Naive B cell (primary cell): Measurements from ENCODE around the gene ULK2. TPM values are rescaled to one million over a fixed set of nuclear protein-coding genes. Genes with fewer than 3 reads are reported as not detected.
"Not testable (repeated sequence)": the region's sequence is repeated elsewhere in the genome, so short reads cannot be mapped to it uniquely, and the experiment has no call there.

Experiments used
- ATAC-seq, 2 donors: fragments of 150-1000 bp; cut with Tn5 transposase; 2 replicates each; pipeline ENCODE4 v1.10.0; 2021; ENCODE audit warnings: low read depth in 2 of 2, mild to moderate bottlenecking in 2 of 2, moderate library complexity in 2 of 2
- DNase-seq: peaks from one replicate; pipeline ENCODE4 v3.0.0; 2022
- H3K27ac Mint-ChIP-seq, 6 donors: one replicate each; pipeline ENCODE4 v1.8.0; 2020 to 2022; ENCODE audit warnings: mild to moderate bottlenecking in 6 of 6, mixed read lengths in 6 of 6, moderate library complexity in 5 of 6, inconsistent platforms in 2 of 6
- H3K27me3 Mint-ChIP-seq, 3 donors: one replicate each; pipeline ENCODE4 v1.8.0; 2021 to 2022; ENCODE audit warnings: mixed read lengths in 3 of 3, mild to moderate bottlenecking in 1 of 3
- H3K36me3 Mint-ChIP-seq, 2 donors: one replicate each; pipeline ENCODE4 v1.8.0; 2020 to 2022; ENCODE audit warnings: mixed read lengths in 2 of 2, inconsistent platforms in 1 of 2, mild to moderate bottlenecking in 1 of 2
- H3K4me1 Mint-ChIP-seq, 3 donors: one replicate each; pipeline ENCODE4 v1.8.0; 2020 to 2022; ENCODE audit warnings: mixed read lengths in 3 of 3, inconsistent platforms in 1 of 3, mild to moderate bottlenecking in 1 of 3, moderate library complexity in 1 of 3
- H3K4me3 Mint-ChIP-seq, 8 donors: one replicate each; pipeline ENCODE4 v1.8.0; 2020 to 2022; ENCODE audit warnings: mild to moderate bottlenecking in 8 of 8, mixed read lengths in 8 of 8, moderate library complexity in 8 of 8, inconsistent platforms in 2 of 8
- H3K9me3 Mint-ChIP-seq, 7 donors: one replicate each; pipeline ENCODE4 v1.8.0; 2020 to 2022; ENCODE audit warnings: mixed read lengths in 7 of 7, mild to moderate bottlenecking in 5 of 7, inconsistent platforms in 2 of 7, moderate library complexity in 1 of 7
- polyA plus RNA-seq, 6 donors: library from polyadenylated mRNA; unstranded; fragments of 300-500 nt; fragmentation: Illumina TruSeq; gene quantifications; one replicate each; pipeline ENCODE4 v1.2.3, GENCODE V29; 2021; ENCODE audit warnings: low read depth in 6 of 6

The ULK2 gene
- polyA plus RNA-seq, 6 donors from 2014 or later, result 0.04 to 1.5 (median 1.1) TPM; not detected in 1

- ATAC-seq, result no peak
- no peaks in the 10 kb centered on the region for H3K4me1 Mint-ChIP-seq
- H3K4me3 Mint-ChIP-seq, result no peak overlapping the region
- H3K27ac Mint-ChIP-seq, result peak overlapping the region in 1 of 6 donors; percentile 41
- H3K9me3 Mint-ChIP-seq, result no peaks in the 10 kb centered on the region
- no peaks in the 10 kb centered on the region for H3K36me3 Mint-ChIP-seq
- H3K27me3 Mint-ChIP-seq, result peaks cover 0 to 9% (median 0%) of the 10 kb centered on the region in 3 donors
- DNase-seq, result no peak
Observed at GRCh38 chr17:19886116-19886515, 18.4 kb upstream of the ULK2 start.

- Mint-ChIP-seq H3K4me3 (no peak overlapping the region), H3K27me3 (peaks cover 3 to 16% (median 15%) of the 10 kb centered on the region in 3 donors), H3K4me1 (no peaks in the 10 kb centered on the region), H3K9me3 (no peaks in the 10 kb centered on the region), H3K27ac (no peak overlapping the region), H3K36me3 (no peaks in the 10 kb centered on the region)
- ATAC-seq (no peak), DNase-seq (no peak)
Observed at GRCh38 chr17:19883537-19884215, 15.9 kb upstream of the ULK2 start.

GRCh38 chr17:19880393-19880792 is 12.7 kb upstream of the ULK2 start:
- Mint-ChIP-seq H3K4me3 (no peak overlapping the region), H3K9me3 (no peaks in the 10 kb centered on the region), H3K27me3 (peaks cover 15 to 18% (median 17%) of the 10 kb centered on the region in 3 donors), H3K27ac (no peak overlapping the region), H3K36me3 (no peaks in the 10 kb centered on the region), H3K4me1 (peaks cover 8 to 19% (median 14%) of the 10 kb centered on the region in 3 donors)
- ATAC-seq (no peak), DNase-seq (no peak)

- ATAC-seq (no peak), DNase-seq (no peak)
- H3K4me1 Mint-ChIP-seq, result peaks cover 11 to 19% (median 14%) of the 10 kb centered on the region in 3 donors
Observed at GRCh38 chr17:19877364-19877945, 9.7 kb upstream of the ULK2 start.

GRCh38 chr17:19876529-19877161 is 8.9 kb upstream of the ULK2 start:
- H3K27ac Mint-ChIP-seq, result no peak overlapping the region
- H3K36me3 Mint-ChIP-seq, result no peaks in the 10 kb centered on the region
- peak overlapping the region in 2 of 8 donors; percentile 5 to 21 for H3K4me3 Mint-ChIP-seq
- ATAC-seq (peak; percentile 41 to 50), DNase-seq (no peak)
- H3K4me1 Mint-ChIP-seq, result peaks cover 11 to 19% (median 14%) of the 10 kb centered on the region in 3 donors
- no peaks in the 10 kb centered on the region for H3K9me3 Mint-ChIP-seq
- H3K27me3 Mint-ChIP-seq, result peaks cover 15 to 18% (median 17%) of the 10 kb centered on the region in 3 donors

More at GRCh38 chr17:19877364-19877945, 9.7 kb upstream of the ULK2 start:
- Mint-ChIP-seq H3K4me3 (no peak overlapping the region), H3K9me3 (no peaks in the 10 kb centered on the region), H3K27ac (peak overlapping the region in 2 of 6 donors; percentile 28 to 77), H3K27me3 (peaks cover 15 to 18% (median 17%) of the 10 kb centered on the region in 3 donors), H3K36me3 (no peaks in the 10 kb centered on the region)

- Mint-ChIP-seq H3K4me3 (no peak overlapping the region), H3K4me1 (peaks cover 11 to 19% (median 14%) of the 10 kb centered on the region in 3 donors), H3K27ac (no peak overlapping the region), H3K27me3 (peaks cover 6 to 17% (median 15%) of the 10 kb centered on the region in 3 donors), H3K36me3 (no peaks in the 10 kb centered on the region), H3K9me3 (no peaks in the 10 kb centered on the region)
- DNase-seq (no peak), ATAC-seq (peak in 1 of 2 donors; percentile 30)
Observed at GRCh38 chr17:19874256-19874655, 6.5 kb upstream of the ULK2 start.

GRCh38 chr17:19873346-19873745 is 5.6 kb upstream of the ULK2 start:
- ATAC-seq (no peak), DNase-seq (no peak)
- no peaks in the 10 kb centered on the region for H3K36me3 Mint-ChIP-seq
- peaks cover 0 to 2% (median 0%) of the 10 kb centered on the region in 7 donors for H3K9me3 Mint-ChIP-seq
- peaks cover 0 to 10% (median 8%) of the 10 kb centered on the region in 3 donors for H3K27me3 Mint-ChIP-seq
- peaks cover 11 to 19% (median 14%) of the 10 kb centered on the region in 3 donors for H3K4me1 Mint-ChIP-seq
- H3K27ac Mint-ChIP-seq, result peak overlapping the region in 1 of 6 donors; percentile 30
- no peak overlapping the region for H3K4me3 Mint-ChIP-seq

- DNase-seq, result no peak
- Mint-ChIP-seq H3K4me1 (peaks cover 0 to 5% (median 5%) of the 10 kb centered on the region in 3 donors), H3K36me3 (no peaks in the 10 kb centered on the region), H3K27ac (no peak overlapping the region), H3K4me3 (peak overlapping the region; percentile 36 to 82 (median 75)), H3K9me3 (peaks cover 0 to 2% (median 0%) of the 10 kb centered on the region in 7 donors), H3K27me3 (no peaks in the 10 kb centered on the region)
- no peak for ATAC-seq
Observed at GRCh38 chr17:19868079-19868395, 301 bp upstream of the ULK2 start.

- H3K36me3 Mint-ChIP-seq, result no peaks in the 10 kb centered on the region
- H3K9me3 Mint-ChIP-seq, result peaks cover 0 to 2% (median 0%) of the 10 kb centered on the region in 7 donors
- peaks cover 0 to 5% (median 5%) of the 10 kb centered on the region in 3 donors for H3K4me1 Mint-ChIP-seq
- DNase-seq (peak; percentile 14), ATAC-seq (peak; percentile 62 to 67)
- H3K4me3 Mint-ChIP-seq, result peak overlapping the region; percentile 63 to 87 (median 78)
- no peaks in the 10 kb centered on the region for H3K27me3 Mint-ChIP-seq
- H3K27ac Mint-ChIP-seq, result peak overlapping the region in 1 of 6 donors; percentile 29
Observed at GRCh38 chr17:19867079-19867328, 732 bp downstream of the ULK2 start.

GRCh38 chr17:19865021-19865420 is 2.7 kb downstream of the ULK2 start:
- Mint-ChIP-seq H3K4me1 (peaks cover 0 to 5% (median 5%) of the 10 kb centered on the region in 3 donors), H3K4me3 (peak overlapping the region in 3 of 8 donors; percentile 25 to 72 (median 36)), H3K27ac (no peak overlapping the region), H3K9me3 (peaks cover 0 to 2% (median 0%) of the 10 kb centered on the region in 7 donors), H3K27me3 (no peaks in the 10 kb centered on the region), H3K36me3 (no peaks in the 10 kb centered on the region)
- ATAC-seq (no peak), DNase-seq (no peak)

- H3K9me3 Mint-ChIP-seq, ATAC-seq, H3K4me3 Mint-ChIP-seq, H3K36me3 Mint-ChIP-seq, H3K27me3 Mint-ChIP-seq, H3K27ac Mint-ChIP-seq, H3K4me1 Mint-ChIP-seq, DNase-seq: not testable (repeated sequence)
Observed at GRCh38 chr17:19860647-19861177, 7.0 kb downstream of the ULK2 start.

GRCh38 chr17:19857640-19858039 is 10.1 kb downstream of the ULK2 start:
- Mint-ChIP-seq H3K4me1 (no peaks in the 10 kb centered on the region), H3K36me3 (no peaks in the 10 kb centered on the region), H3K27me3 (no peaks in the 10 kb centered on the region), H3K4me3 (no peak overlapping the region), H3K9me3 (no peaks in the 10 kb centered on the region), H3K27ac (peak overlapping the region in 1 of 6 donors; percentile 1)
- ATAC-seq, result no peak
- DNase-seq, result no peak

GRCh38 chr17:19833914-19834313 is 33.8 kb downstream of the ULK2 start:
- DNase-seq (no peak), ATAC-seq (no peak)
- peaks cover 6 to 11% of the 10 kb centered on the region in 2 donors for H3K36me3 Mint-ChIP-seq
- H3K4me1 Mint-ChIP-seq, result peaks cover 0 to 7% (median 4%) of the 10 kb centered on the region in 3 donors
- H3K27me3 Mint-ChIP-seq, result no peaks in the 10 kb centered on the region
- no peak overlapping the region for H3K27ac Mint-ChIP-seq
- H3K4me3 Mint-ChIP-seq, result no peak overlapping the region
- H3K9me3 Mint-ChIP-seq, result peaks cover 0 to 13% (median 4%) of the 10 kb centered on the region in 7 donors
